Measurements from ENCODE around the gene AASDH. TPM values are rescaled to one million over a fixed set of nuclear protein-coding genes. Genes with fewer than 3 reads are reported as not detected.

AASDH gene
- total RNA-seq = 10 to 100 TPM; 12.8 to 18.5 TPM

DNA sequence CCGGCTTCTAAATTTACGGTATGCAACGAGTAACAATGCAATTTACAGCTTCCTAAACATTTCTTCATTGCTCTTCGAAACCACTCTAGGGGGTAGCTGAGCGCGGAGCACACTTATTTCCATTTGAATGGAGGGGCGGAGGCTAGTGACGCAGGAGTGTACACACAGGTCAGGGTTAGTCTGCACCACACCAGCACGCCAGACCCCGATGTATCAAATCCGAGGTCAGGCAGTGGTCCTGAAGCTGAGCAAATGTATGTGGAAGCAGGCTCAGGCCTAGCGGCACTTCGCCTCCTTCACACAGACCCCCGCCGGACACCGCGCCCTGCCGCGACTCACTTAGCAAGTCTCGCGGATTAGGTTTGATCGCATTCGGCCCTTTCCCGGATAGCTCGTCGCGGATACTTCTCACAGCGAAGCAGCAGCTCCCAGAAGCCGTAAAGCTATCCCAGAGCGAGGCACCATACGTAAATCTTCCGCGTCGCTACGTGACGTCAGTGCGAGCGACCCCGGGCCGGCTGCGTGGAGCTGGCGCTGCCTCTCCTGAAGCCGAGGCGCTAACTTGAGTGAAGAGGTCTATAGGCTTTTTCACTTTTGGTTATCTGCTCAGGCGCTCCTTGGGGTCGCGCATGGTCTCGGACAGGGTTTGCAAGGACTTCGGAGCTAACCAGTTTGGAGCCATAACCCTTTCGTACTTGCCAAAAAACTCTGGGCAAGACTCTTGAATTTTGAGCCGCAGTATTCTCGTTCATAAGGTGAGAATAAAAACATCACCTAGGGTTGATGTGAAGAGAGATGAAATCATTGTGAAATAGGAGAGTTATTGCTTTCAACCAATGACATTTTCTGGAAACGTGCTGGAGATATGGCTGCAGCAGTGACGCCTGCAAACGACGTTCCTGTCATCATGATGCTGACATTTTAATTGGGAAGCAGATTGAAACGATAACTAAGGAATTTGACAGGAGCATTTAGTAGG, at the start of gene AASDH:
AASDH (minus strand) TSS at position 469 of the 979 bp plus-strand sequence. CDS start 3,192 bp downstream, outside the sequence.
- intact Hi-C loops (cut with DNase I) = no loop called here
- under 1% methylated on average over 57 of the region's 57 CpGs for WGBS
- TF ChIP-seq POLR2A (IDR thresholded peaks at IDR 0.05) (peak; percentile 48), POLR2AphosphoS5 (IDR thresholded peaks at IDR 0.05) (peak; percentile 95)
- TF ChIP-seq, protein P1, sequence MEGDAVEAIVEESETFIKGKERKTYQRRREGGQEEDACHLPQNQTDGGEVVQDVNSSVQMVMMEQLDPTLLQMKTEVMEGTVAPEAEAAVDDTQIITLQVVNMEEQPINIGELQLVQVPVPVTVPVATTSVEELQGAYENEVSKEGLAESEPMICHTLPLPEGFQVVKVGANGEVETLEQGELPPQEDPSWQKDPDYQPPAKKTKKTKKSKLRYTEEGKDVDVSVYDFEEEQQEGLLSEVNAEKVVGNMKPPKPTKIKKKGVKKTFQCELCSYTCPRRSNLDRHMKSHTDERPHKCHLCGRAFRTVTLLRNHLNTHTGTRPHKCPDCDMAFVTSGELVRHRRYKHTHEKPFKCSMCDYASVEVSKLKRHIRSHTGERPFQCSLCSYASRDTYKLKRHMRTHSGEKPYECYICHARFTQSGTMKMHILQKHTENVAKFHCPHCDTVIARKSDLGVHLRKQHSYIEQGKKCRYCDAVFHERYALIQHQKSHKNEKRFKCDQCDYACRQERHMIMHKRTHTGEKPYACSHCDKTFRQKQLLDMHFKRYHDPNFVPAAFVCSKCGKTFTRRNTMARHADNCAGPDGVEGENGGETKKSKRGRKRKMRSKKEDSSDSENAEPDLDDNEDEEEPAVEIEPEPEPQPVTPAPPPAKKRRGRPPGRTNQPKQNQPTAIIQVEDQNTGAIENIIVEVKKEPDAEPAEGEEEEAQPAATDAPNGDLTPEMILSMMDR (IDR thresholded peaks at IDR 0.05) = no peak

DNA sequence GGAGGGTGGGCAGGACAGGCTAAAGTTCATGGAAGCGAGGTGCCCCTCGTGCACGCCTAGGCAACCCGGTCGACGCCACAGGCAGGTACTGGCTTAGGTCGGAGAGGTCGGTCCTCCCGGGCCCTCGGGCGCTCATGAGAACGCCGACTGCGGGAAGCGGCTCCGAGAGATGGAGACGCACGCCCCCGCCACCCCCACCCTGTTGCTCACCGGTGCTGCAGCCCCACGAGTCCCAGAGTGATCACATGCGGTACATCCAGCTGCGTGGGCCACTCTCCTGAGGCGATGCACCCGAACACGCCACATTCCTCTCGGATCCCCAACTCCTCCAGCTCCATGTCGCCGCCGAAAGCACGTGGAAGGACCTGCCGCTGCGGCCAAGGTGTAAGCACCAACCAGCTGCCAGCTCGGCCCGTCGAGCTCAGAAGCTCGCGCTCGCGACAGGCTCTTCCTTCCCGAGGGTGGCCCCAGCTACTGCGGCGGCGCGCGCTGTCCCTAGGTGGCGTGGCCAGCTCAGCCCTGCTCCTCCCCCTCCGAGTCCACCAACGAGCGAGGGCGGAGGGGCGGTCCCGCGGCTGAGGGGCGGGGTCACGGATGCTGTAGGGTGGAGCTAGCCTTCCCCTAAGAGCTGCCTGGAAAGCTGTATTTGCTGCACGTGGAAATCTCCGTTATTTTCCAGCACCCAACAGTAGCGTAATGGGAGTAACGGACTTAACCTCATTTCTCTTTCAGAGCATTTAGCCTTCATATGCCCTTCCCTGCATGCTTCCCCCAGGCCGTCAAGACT, 48.0 kb upstream of the AASDH start, which contains the start of gene PPAT:
PPAT (minus strand) TSS at position 476 of the 787 bp plus-strand sequence; CDS start at position 338, 138 bp downstream.
- peak; percentile 97 for DNase-seq (ENCODE audit: low spot score)
- no peaks in the 10 kb centered on the region for H3K27me3 ChIP-seq (replicated peaks; ENCODE audit: insufficient read depth)
- peak within 1 kb of the TSS; percentile 65 to 66 for H3K4me3 ChIP-seq
- no peaks in the 10 kb centered on the region for H3K4me1 ChIP-seq (replicated peaks)
- H3K27ac ChIP-seq = peak within 1 kb of the TSS; percentile 91 to 95
- no peaks in the 10 kb centered on the region for H3K36me3 ChIP-seq
- TF ChIP-seq POLR2AphosphoS5 (IDR thresholded peaks at IDR 0.05) = peak; percentile 86
- TF ChIP-seq, protein P1 (IDR thresholded peaks at IDR 0.05) = peak in 3 of 4 experiments; percentile 21 to 71 (median 64)
- TF ChIP-seq POLR2A (IDR thresholded peaks at IDR 0.05) = peak; percentile 55
- intact Hi-C loops (cut with DNase I) = loop anchor here (10.0 kb wide), 1 partner anchor 109 kb away; no protein-coding TSS in a partner anchor
- H3K9me3 ChIP-seq = no peaks in the 10 kb centered on the region
- 0% methylated on average over 43 of the region's 61 CpGs for WGBS

More for the DNA sequence above, at the start of gene AASDH:
- H3K27me3 ChIP-seq (replicated peaks; ENCODE audit: insufficient read depth) = no peaks in the 10 kb centered on the region
- no peaks in the 10 kb centered on the region for H3K36me3 ChIP-seq
- no peaks in the 10 kb centered on the region for H3K9me3 ChIP-seq
- H3K4me1 ChIP-seq (replicated peaks) = no peaks in the 10 kb centered on the region
- peak within 1 kb of the TSS; percentile 92 to 95 for H3K27ac ChIP-seq
- peak; percentile 91 for DNase-seq (ENCODE audit: low spot score)
- H3K4me3 ChIP-seq = peak within 1 kb of the TSS; percentile 57 to 76

- H3K9me3 ChIP-seq = no peaks in the 10 kb centered on the region
- H3K36me3 ChIP-seq = no peaks in the 10 kb centered on the region
- H3K27ac ChIP-seq = peak overlapping the region; percentile 91 to 95
- DNase-seq (ENCODE audit: low spot score) = peak; percentile 15
- intact Hi-C loops (cut with DNase I) = loop anchor here (5.0 to 10.0 kb wide), 2 partner anchors 33 to 110 kb away; partner anchors contain the start of gene SRP72
- H3K4me3 ChIP-seq = peak overlapping the region; percentile 65 to 66
- 1% methylated on average over 15 of the region's 15 CpGs for WGBS
- TF ChIP-seq POLR2A (IDR thresholded peaks at IDR 0.05) (no peak), POLR2AphosphoS5 (IDR thresholded peaks at IDR 0.05) (no peak)
- TF ChIP-seq, protein P1 (IDR thresholded peaks at IDR 0.05) = no peak
- H3K27me3 ChIP-seq (replicated peaks; ENCODE audit: insufficient read depth) = no peaks in the 10 kb centered on the region
- H3K4me1 ChIP-seq (replicated peaks) = no peaks in the 10 kb centered on the region
Observed at GRCh38 chr4:56434599-56435139, 47.4 kb upstream of the AASDH start.

- Histone ChIP-seq H3K27me3 (replicated peaks; ENCODE audit: insufficient read depth) (no peaks in the 10 kb centered on the region), H3K4me1 (replicated peaks) (no peaks in the 10 kb centered on the region), H3K4me3 (no peak overlapping the region), H3K9me3 (no peaks in the 10 kb centered on the region), H3K36me3 (no peaks in the 10 kb centered on the region), H3K27ac (no peak overlapping the region)
- no peak for DNase-seq (ENCODE audit: low spot score)
- TF ChIP-seq, protein P1 (IDR thresholded peaks at IDR 0.05) = no peak
- TF ChIP-seq POLR2AphosphoS5 (IDR thresholded peaks at IDR 0.05) (no peak), POLR2A (IDR thresholded peaks at IDR 0.05) (no peak)
- intact Hi-C loops (cut with DNase I) = loop anchor here (5.0 to 10.0 kb wide), 2 partner anchors 34 to 112 kb away; partner anchors contain the start of gene SRP72
Observed at GRCh38 chr4:56433280-56433679, 46.0 kb upstream of the AASDH start.

Data from prostate gland (tissue), 2 donors.